ENCODE results near the gene FARSA. TPM values are rescaled to one million over a fixed set of nuclear protein-coding genes. Genes with fewer than 3 reads are reported as not detected.

FARSA gene
- total RNA-seq, 4 donors from 2014 or later, result 21.6 to 49.2 (median 35.8) TPM

GRCh38 chr19:12880551-12881171 lies 52.9 kb downstream of the FARSA start:
- TF ChIP-seq CTCF (IDR thresholded peaks at IDR 0.05) (no peak), POLR2A (IDR thresholded peaks at IDR 0.05; ENCODE audit: low read depth) (no peak), EP300 (IDR thresholded peaks at IDR 0.05) (no peak), POLR2AphosphoS5 (IDR thresholded peaks at IDR 0.05) (no peak)
- Histone ChIP-seq H3K36me3 (peaks cover 25 to 36% (median 31%) of the 10 kb centered on the region in 4 donors), H3K4me3 (peak overlapping the region; percentile 72 to 91 (median 74)), H3K27ac (replicated peaks in 1 of 4) (peak overlapping the region; percentile 82 to 96 (median 92)), H3K27me3 (peaks cover 0 to 24% (median 15%) of the 10 kb centered on the region in 4 donors), H3K9me3 (peaks cover 0 to 13% (median 6%) of the 10 kb centered on the region in 4 donors), H3K4me1 (peaks cover 13 to 31% (median 24%) of the 10 kb centered on the region in 4 donors)
- DNase-seq (ENCODE audit: extremely low spot score), result no peak
- 39% methylated on average over 5 of the region's 29 CpGs for WGBS
- intact Hi-C loops (cut with DNase I), result no loop called here

DNA sequence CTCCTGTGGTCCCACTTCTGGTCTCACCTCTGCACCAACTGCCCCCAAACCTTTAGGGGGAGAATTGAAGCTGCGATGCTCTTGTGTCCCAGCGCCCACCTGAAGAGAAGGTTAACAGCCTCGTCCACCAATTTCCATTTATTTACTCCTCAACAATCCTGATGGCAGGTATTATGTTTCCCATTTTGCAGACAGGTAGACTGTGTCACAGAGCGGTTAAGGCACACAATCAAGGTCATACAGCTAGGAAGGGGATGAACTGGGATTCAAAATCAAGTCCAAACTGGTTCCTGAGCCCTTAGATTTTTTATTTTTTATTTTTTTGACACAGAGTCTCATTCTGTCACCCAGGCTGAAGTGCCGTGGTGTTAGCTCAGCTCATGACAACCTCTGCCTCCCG lies 58.4 kb downstream of the FARSA start:
- Histone ChIP-seq H3K27ac (replicated peaks in 1 of 4) (no peak overlapping the region), H3K4me1 (peaks cover 0 to 16% (median 5%) of the 10 kb centered on the region in 4 donors), H3K27me3 (no peaks in the 10 kb centered on the region), H3K36me3 (peaks cover 25 to 59% (median 39%) of the 10 kb centered on the region in 4 donors), H3K9me3 (no peaks in the 10 kb centered on the region), H3K4me3 (no peak overlapping the region)
- intact Hi-C loops (cut with DNase I), result no loop called here
- TF ChIP-seq CTCF (IDR thresholded peaks at IDR 0.05), result no peak
- TF ChIP-seq POLR2AphosphoS5 (IDR thresholded peaks at IDR 0.05), result no peak
- TF ChIP-seq POLR2A (IDR thresholded peaks at IDR 0.05; ENCODE audit: low read depth), result no peak
- no peak for DNase-seq (ENCODE audit: extremely low spot score)
- WGBS, result 94% methylated on average over 6 of the region's 6 CpGs

GRCh38 chr19:12873891-12874745 lies 59.4 kb downstream of the FARSA start:
- no peaks in the 10 kb centered on the region for H3K9me3 ChIP-seq
- peaks cover 0 to 14% (median 4%) of the 10 kb centered on the region in 4 donors for H3K4me1 ChIP-seq
- no peak overlapping the region for H3K27ac ChIP-seq (replicated peaks in 1 of 4)
- TF ChIP-seq CTCF (IDR thresholded peaks at IDR 0.05) (no peak), POLR2AphosphoS5 (IDR thresholded peaks at IDR 0.05) (no peak), POLR2A (IDR thresholded peaks at IDR 0.05; ENCODE audit: low read depth) (no peak), EP300 (IDR thresholded peaks at IDR 0.05) (no peak)
- intact Hi-C loops (cut with DNase I), result no loop called here
- peak overlapping the region in 1 of 4 donors; percentile 36 for H3K4me3 ChIP-seq
- H3K36me3 ChIP-seq, result peaks cover 25 to 58% (median 39%) of the 10 kb centered on the region in 4 donors
- DNase-seq (ENCODE audit: extremely low spot score), result no peak
- 81% methylated on average over 52 of the region's 86 CpGs for WGBS
- H3K27me3 ChIP-seq, result peaks cover 0 to 5% (median 0%) of the 10 kb centered on the region in 4 donors

DNA sequence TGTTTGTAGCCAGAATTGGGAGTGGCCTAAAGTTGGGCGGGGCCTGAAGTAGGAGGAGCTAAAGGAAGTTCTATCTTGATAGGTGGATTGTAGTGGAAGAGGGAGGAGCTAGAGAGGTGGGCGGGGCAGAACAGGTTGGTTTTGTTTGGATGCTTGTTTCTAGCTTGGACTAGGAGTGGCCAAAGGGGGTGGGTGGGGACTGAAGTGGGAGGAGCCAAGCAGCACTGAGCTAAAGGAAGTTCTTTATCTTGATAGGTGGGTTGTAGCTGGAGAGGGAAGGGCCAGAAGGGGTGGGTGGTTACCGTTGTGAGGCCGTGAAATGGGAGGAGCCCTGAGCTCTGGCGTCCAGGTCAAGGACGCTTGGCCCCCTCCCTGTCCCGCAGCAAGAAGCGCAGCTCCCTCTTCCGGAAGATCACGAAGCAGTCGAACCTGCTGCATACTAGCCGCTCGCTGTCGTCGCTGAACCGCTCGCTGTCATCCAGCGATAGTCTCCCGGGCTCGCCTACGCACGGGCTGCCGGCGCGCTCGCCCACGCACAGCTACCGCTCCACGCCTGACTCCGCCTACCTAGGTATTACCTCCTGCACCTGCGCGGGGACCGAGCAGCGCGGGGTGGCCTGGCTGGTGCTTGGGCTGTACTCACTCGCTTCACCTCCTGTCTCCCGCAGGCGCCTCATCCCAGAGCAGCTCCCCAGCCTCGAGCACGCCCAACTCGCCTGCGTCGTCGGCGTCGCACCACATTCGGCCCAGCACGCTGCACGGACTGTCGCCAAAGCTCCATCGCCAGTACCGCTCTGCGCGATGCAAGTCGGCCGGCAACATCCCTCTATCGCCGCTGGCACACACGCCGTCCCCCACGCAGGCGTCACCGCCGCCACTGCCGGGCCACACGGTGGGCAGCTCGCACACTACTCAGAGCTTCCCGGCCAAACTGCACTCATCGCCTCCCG lies 60.3 kb downstream of the FARSA start:
- intact Hi-C loops (cut with DNase I), result no loop called here
- no peak for DNase-seq (ENCODE audit: extremely low spot score)
- peaks cover 0 to 14% (median 0%) of the 10 kb centered on the region in 4 donors for H3K27me3 ChIP-seq
- H3K9me3 ChIP-seq, result no peaks in the 10 kb centered on the region
- peak overlapping the region in 2 of 4 donors; percentile 24 to 36 for H3K4me3 ChIP-seq
- TF ChIP-seq CTCF (IDR thresholded peaks at IDR 0.05) (no peak), POLR2AphosphoS5 (IDR thresholded peaks at IDR 0.05) (no peak), POLR2A (IDR thresholded peaks at IDR 0.05; ENCODE audit: low read depth) (no peak), EP300 (IDR thresholded peaks at IDR 0.05) (no peak)
- H3K36me3 ChIP-seq, result peaks cover 18 to 49% (median 33%) of the 10 kb centered on the region in 4 donors
- peaks cover 0 to 14% (median 4%) of the 10 kb centered on the region in 4 donors for H3K4me1 ChIP-seq
- H3K27ac ChIP-seq (replicated peaks in 1 of 4), result no peak overlapping the region
- 37% methylated on average over 66 of the region's 70 CpGs for WGBS
